GM18867 (cell line): ENCODE results near the gene WASF2.

Experiments used
- ATAC-seq: cut with Tn5 transposase; IDR thresholded peaks from one replicate; pipeline ENCODE4 v1.9.1; 2021; ENCODE audit warnings: mild to moderate bottlenecking, moderate library complexity; ENCODE audit not compliant: unreplicated experiment

Gene WASF2

DNA sequence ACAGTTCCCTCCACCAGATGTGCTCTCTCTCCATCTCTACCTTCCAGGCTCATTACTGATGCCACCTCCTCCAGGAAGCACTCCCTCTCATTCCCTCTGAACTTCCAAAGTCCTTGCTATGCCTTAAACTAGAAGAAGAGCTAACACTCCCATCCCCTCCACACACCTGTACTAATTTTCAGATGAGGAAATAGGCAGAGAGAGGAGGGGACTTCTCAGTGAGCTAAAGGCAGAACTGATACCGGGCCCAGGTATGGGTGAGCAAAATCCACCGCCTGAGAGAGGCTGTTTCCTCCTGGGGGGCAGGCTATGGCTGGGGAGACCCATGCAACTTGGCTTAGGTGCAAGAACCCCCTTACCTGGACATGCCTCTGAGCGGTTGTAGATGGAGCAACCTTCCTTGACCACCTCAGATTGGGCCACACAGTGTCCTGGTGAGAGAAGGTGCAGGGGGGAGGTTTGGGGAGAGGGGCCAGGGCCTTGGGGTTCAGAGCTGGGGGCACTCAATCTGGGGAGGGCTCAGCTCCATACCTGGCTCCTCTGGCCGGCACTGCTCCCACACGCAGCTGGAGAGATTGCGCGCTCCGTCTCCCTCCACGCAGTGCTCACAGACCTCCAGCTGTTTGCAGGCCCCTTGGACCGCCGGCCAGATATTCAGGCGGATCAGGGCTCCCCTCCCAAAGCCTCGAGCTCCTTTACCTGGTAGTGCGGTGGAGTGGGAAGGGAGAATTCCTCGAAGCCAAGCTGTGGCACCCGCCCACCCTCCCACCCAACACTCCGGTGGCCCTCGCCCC is 107.8 kb downstream of the WASF2 start:
- ATAC-seq, result no peak

DNA sequence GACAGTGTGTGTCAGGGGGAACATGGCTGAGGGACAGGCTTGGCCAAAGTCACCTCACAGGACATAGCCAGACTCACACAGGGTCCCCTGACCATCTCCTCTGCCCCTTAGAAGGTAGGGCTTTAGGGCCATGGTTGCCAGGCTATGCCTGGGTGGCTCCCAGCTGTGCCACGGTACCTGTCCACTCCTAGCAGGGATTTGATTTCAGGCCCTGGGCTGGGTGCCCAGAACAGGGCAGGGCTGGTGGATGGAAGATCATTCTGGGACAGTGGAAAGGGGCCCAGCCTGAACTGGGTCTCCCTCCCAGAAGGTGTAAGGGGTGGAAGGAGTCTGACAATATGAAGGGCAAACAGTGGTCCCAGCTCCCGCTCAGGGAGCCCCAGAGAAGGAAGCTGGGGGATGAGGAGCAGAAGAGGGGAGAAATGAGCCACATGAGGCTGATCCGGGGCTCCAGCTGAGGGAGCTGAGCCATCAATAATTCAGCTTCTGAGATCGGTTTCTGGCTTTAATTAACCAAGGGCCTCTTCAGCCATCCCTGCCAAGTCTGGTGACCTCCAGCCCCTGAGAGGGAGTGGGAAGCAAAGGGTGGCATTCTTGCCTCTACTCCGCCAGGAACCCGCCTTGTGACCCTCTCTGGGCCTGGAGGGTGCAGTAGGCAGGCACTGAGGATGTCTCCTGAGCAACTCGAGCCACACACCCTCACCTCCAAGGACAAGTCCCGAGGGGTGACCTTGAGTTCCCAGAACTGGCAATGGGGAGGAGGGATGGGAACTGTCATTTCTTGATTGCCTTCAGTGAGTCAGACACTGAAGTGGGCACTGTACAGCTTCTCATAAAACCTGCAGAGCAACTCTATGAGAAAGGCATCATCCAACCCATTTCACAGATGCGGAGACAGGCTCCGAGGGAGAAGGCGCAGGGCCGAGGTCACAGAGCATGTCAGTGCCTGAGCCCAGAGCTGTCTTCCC is 108.9 kb downstream of the WASF2 start:
- no peak for ATAC-seq

DNA sequence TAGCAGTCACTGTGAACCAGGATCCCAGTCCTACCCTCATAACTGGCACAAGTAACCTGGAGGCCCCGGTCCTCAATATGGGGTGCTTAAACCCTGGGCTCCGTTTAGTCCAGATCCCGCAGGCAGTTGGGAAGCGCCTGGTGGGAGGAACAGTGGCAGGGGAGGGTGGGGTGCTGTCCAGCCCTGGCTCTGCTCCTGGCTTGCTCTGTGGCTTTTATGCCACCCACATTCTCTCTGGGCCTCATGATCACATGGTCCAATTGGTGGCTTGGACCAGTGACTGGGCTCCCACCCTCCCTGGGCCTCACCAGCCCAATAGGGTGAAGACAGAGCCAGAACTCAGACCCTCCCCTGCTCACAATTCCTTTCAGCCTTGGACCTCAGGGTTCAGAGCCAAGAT is 109.7 kb downstream of the WASF2 start:
- ATAC-seq, result no peak

DNA sequence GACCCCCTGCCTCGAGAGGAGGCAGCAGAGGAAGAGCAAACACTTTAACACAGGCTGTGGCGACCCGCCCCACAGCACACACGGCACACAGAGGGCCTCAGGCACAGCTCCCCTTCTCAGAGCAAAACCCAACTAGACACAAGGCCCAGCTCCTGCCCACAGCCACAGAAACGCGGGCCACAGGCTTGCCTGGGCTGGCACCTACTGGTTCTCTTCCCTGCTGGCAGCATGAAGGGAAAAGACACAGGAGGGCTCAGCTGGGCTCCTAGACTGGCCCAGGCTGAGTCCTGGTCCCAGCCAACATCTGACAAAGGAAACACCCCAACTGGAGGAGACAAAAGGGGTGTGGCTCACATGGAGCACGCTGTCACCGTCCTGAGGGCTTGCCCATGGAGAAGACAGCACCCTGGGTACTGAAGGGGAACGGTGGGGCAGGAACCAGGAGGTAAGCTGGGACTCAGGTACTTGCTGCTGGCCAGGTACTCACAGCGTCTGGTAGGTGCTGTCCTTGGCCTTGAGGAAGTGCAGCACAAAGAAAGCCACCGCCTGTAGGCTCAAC is 110.3 kb downstream of the WASF2 start:
- no peak for ATAC-seq

DNA sequence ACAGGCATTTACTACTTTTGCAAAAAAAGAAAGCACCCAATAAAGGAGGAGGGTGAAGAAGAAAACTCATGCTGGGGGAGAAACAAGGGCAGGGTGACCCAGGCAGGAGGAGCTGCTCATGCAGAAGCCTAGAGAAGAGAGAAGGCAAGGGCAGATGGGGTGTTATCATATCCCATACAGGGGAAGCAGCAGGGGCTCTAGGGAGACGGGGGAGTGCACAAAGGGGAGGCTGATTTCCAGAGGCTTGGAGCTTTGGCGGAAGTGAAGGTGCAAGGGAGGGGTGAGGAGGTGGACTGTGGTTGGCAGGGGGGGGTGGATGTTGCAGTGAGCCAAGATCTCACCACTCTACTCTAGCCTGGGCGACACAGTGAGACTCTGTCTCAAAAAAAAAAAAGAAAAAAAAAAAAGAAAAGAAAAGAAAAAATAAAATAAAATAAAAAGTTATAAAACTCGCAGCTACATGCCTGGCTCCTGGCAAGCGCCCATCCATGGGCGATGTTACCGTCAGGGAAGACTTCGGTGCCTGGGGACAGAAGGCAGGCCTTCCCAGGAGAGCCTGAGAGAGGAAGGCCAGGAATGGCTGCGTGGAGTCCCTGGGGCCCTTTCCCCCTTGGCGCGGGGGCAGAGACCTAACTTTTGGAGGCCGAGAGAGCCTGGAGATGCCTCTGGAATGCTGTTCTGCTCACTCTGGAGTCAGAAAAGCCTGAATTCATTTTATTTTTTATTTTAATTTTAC is 112.0 kb downstream of the WASF2 start:
- no peak for ATAC-seq

DNA sequence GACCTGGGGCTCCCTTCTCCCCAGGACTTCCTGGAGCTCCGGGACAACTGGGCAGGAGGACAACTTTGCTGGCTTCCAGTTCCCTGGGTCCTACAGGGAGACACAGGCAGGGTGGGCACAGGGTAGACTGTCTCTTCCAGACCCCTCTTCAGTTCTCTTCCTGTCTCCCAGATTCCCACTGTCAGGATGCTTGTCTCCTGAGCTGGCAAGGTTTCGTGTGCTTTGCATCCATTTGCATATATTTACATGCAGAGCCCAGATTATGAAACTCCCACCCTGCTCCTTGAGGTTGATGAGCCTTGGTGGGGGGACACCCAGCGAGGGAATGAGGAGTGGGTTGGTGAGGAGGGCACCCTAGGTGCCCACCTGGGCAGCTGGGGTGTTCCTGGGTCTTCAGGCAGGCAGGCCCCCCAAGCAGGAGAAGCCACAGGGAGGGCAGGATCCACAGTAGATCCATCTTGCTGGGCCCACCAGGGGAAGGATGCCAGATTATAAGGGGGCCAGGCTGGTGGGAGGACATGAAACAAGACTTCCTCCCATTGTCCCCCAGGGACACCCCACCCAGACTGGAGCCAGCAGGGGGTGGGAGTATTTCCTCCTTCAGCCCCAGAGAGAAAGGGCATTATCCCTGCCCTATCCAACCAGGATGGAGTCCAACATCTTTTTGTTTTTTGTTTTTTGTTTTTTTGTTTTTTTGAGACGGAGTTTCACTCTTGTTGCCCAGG is 115.4 kb downstream of the WASF2 start, which contains the start of gene FCN3:
TSS of gene FCN3 (minus strand) at position 463 of the 725 bp plus-strand sequence. CDS start at position 457, 6 bp downstream.
- ATAC-seq, result no peak

DNA sequence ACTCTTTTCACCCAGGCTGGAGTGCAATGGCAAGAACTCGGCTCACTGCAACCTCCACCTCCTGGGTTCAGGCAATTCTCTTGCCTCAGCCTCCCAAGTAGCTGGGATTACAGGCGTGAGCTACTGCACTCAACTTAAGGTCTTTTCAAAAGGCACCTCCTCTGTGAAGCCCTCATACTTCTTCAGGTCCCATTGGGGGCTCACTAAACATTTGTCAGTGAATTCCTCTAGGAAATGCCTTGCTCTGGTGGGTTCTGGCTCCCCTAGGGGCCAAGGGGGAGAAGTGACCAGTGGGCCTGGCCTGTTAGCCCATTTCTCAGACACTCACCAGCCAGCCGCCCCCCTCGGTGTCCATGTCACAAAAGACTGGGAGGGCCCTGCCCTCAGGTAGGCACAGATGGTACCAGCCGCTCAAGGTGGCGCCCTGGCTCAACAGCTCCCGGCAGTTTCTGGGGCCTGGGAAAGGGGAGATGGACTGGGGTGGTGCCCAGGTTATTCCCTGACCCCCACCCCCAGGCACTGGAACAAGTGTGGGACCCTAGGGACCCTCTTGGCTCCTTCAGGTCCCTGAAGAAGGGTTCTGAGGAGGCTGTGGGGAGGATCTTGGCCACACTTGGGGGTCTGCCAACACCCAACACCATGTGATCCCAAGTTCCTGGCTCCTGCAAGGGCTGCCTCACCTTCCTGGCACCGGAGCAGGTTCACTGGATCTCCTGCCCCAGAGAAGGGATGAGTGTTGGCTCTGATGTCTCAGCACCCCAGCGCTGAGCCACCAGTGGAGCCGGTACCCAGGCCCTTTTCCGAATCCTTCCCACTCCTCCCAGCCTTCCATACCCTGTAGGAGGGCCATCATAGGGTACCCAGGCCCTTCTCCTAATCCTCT is 116.9 kb downstream of the WASF2 start:
- ATAC-seq, result no peak

DNA sequence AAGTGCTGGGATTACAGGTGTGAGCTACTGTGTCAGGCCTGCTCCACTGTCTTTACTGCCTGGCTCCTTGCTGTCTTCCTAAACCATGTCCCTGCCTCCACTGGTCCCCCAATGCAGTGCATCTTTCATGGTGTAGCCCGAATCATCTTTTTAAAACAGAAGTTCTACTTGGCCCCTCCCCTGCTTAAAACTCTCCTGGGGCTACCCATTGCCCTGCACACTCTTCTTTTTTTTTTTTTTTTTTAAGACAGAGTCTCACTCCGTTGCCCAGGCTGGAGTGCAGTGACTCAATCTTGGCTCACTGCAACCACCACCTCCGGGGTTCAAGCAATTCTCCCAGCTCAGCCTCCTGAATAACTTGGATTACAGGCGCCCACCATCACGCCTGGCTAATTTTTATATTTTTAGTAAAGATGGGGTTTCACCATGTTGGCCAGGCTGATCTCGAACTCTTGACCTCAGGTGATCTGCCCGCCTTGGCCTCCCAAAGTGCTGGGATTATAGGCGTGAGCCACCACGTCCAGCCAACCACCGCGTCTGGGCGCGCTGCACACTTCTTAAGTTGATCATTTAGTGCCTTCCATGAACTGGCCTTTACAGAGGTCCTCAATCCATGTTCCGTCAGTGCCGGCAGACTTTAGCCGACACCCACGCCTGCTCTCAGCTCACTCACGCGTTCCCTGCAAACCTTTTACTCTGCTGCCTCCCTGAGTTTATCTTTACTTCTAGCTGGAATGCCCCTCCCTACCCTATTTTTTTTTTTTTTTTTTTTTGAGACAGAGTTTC is 117.8 kb downstream of the WASF2 start:
- ATAC-seq, result no peak

DNA sequence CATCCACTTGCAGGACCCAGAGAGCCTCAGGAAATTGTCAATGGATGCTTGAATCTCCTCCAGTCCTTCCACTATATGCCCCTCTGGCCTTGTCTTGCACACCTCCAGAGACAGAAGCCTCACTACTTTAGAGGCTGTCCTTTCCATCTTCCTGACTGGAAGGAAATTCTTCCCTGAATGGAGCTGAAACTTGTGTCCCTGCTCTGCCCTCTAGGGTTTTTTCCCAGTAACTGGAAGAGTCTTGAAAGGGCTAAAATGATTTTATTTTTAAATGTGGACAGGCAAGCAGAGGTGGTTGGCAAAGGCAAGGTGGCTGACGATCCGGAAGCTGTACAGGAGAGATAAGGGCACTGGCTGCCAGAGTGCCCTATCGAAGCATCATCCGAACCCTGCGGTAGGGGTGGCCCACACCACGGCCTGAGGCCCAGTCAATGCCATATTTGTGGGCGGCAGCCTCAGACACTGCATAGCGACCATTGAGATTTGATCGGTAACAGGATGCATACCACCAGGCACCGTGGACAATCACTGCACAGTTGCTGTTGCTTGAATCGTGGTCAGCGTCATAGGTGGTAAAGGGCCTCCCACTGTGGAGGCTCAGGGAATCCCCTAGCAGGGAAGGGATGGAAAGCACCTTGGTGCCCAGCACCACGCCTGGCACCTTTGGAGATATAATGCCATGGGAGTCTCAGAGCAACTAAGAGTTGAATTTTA is 120.9 kb downstream of the WASF2 start:
- ATAC-seq, result no peak

DNA sequence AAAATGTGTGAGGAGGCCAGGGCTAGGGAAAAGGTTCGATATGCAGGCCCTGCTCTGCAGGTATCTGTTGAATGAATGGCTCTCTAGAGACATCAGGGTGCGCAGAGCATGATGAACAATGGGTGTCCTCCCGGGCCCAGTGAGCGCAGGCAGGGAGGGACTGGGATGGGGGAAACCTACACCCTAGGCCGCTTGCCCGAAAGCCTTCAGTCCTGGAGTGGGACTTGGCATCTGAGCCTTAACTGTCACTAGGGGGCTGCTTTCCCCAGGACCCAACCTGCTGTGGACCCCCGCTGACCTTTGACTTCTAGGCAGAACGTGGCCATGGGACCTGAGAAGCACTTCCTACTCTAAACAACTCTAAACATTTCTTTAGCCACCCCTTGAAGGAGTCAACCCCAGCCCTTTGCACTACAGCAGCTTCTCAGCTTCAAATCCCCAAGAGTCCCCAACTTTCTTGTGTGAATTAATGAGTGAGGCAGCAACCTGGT is 122.8 kb downstream of the WASF2 start:
- ATAC-seq, result no peak

DNA sequence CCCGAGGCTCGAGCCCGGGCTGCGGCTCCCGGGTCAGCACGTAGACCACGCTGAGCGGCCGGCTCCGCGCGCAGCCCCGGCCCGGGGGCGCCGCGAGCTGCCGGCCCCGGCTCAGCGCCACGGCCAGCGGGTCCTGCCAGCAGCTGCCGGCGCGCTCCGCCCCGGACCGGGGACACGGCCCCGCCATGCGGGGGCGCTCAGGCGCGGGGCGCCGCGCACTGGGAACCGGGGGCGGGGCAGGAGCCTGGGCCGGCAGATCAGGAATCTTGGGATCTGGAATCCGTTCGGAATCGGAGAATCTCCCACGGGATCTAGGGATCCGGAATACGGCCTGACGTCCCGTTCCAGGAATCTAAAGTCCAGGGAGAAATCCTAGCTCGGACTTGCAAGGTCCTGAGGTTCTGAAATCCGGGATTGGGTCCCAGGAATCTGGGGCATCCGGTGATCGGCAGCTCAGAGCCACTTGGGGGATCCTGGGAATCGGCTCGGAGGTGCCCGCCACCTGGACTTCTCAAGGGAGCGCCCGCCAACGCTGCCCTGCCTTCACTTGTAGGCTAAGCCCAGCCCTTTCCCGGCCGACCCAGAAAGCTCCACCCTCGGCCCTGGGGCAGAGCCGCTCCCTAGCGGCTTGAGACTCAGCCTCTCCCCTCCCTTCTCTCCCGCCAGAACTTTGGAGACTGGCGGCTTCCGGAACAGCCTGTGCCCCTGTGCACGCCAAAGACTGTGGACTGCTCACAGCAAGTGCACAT is 123.4 kb downstream of the WASF2 start, which contains the start of gene MAP3K6:
TSS of gene MAP3K6 (minus strand) at position 551 of the 749 bp plus-strand sequence. CDS start at position 187, 364 bp downstream.
- ATAC-seq, result peak; percentile 33

DNA sequence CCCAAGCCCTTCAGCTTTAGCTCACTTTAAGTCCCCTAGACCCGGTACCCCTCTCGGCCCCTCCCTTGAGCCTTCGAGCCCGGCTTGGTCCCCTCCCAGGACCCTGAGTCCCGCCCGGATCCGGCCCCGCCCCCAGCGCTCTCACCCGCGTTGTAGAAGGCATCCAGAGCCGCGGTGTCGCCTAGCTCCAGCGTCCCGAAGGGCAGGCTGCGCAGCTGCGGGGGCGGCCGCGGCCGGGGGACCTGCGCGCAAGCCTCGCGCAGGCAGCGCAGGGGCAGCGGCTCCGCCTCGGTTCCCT is 123.9 kb downstream of the WASF2 start:
- ATAC-seq, result peak; percentile 33

DNA sequence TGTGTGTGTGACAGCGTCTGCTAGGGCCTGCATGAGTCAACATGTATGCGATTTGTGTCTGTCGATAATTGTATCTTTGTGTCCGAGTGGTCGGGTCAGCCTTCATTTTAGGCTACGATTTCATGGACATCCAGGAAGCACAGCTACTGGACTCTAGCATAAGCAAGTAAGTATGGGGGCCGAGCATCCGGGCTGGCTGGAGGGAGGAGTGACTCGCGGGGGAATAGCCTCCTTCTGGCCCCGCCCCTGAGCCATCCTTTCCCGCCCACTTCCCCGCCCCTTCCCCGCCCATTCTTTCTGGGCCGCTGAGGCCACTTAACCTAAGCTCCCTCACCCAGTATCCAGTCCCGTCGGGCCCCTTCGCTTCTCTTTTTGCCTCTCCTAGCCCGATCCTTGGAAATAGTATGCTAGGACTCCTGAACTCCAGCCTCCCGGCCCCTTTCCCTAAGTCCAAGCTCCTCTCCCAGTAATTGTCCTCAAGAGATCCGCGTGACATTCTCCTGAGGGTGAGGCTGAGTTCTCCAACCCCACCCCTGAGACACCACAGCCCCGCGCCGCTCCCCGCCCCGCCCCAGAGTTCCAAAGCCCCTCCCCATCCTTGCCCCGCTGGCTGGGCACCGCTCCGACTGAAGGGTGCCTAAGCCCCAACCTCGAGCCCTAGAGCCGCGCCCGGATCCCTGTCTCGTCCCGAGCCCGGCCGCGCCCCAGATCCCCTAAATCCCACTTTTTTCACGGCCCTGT is 124.4 kb downstream of the WASF2 start:
- ATAC-seq, result peak; percentile 38

DNA sequence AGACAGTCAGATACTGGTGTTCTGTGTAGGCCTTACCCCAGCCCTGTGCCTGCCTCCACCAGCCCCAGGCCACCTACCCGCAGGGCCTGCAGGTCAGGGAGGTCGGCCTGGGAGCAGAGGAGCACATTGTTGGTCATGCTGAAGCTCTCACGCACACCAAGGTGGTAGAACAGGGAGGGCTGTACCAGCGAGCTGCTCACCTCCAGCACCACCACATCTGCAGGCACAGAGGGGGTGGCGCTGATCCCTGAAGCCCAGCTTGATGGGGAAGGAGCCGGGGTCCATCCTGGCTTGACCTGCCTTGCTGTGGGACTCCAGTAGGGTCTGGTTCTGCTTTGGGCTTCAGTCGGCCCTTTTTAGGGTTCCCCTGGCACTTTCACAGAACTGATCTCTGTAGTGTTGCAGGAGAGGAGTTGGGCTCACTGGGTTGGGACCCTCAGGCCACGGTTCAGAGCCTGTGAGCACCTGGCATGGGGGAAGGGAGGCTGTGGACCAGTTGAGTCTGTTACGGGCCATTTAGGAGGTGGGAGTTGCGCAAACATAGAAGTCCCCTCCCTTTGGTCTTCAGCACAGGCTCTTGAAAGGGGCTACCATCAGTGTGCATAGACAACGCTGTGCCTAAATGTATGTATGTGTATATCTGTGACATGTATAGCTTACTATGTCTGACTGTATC is 125.1 kb downstream of the WASF2 start:
- no peak for ATAC-seq
